ENCODE data around the gene SETBP1.

Gene SETBP1

GRCh38 chr18:44816050-44816449, 135.4 kb downstream of the SETBP1 start:
- TF ChIP-seq CTCF (IDR thresholded peaks at IDR 0.05; ENCODE audit: borderline replicate concordance, control extremely low read depth, extremely low read depth, insufficient read depth, missing control alignments): no peak
- in situ Hi-C loops (cut with MboI; ENCODE audit: low sequenced_read_pairs, unreplicated experiment): no loop called here
- DNase-seq (ENCODE audit: low spot score): no peak

GRCh38 chr18:44816477-44816876, 135.8 kb downstream of the SETBP1 start:
- TF ChIP-seq CTCF (IDR thresholded peaks at IDR 0.05; ENCODE audit: borderline replicate concordance, control extremely low read depth, extremely low read depth, insufficient read depth, missing control alignments): no peak
- in situ Hi-C loops (cut with MboI; ENCODE audit: low sequenced_read_pairs, unreplicated experiment): no loop called here
- no peak for DNase-seq (ENCODE audit: low spot score)

GRCh38 chr18:44817831-44818473, 137.3 kb downstream of the SETBP1 start:
- no peak for DNase-seq (ENCODE audit: low spot score)
- in situ Hi-C loops (cut with MboI; ENCODE audit: low sequenced_read_pairs, unreplicated experiment): no loop called here
- no peak for TF ChIP-seq CTCF (IDR thresholded peaks at IDR 0.05; ENCODE audit: borderline replicate concordance, control extremely low read depth, extremely low read depth, insufficient read depth, missing control alignments)

GRCh38 chr18:44818668-44819403, 138.1 kb downstream of the SETBP1 start:
- in situ Hi-C loops (cut with MboI; ENCODE audit: low sequenced_read_pairs, unreplicated experiment): no loop called here
- no peak for TF ChIP-seq CTCF (IDR thresholded peaks at IDR 0.05; ENCODE audit: borderline replicate concordance, control extremely low read depth, extremely low read depth, insufficient read depth, missing control alignments)
- peak; percentile 53 for DNase-seq (ENCODE audit: low spot score)

GRCh38 chr18:44819944-44820510, 139.3 kb downstream of the SETBP1 start:
- peak; percentile 60 for DNase-seq (ENCODE audit: low spot score)
- in situ Hi-C loops (cut with MboI; ENCODE audit: low sequenced_read_pairs, unreplicated experiment): no loop called here
- no peak for TF ChIP-seq CTCF (IDR thresholded peaks at IDR 0.05; ENCODE audit: borderline replicate concordance, control extremely low read depth, extremely low read depth, insufficient read depth, missing control alignments)

- in situ Hi-C loops (cut with MboI; ENCODE audit: low sequenced_read_pairs, unreplicated experiment): no loop called here
- DNase-seq (ENCODE audit: low spot score): no peak
- TF ChIP-seq CTCF (IDR thresholded peaks at IDR 0.05; ENCODE audit: borderline replicate concordance, control extremely low read depth, extremely low read depth, insufficient read depth, missing control alignments): no peak
These were observed 141.2 kb downstream of the SETBP1 start for GRCh38 chr18:44821924-44822323.

All from GM13976 (cell line).